GM21576 (cell line): ENCODE data around the gene SLC24A3.
A peak's percentile ranks its signal among the peaks of the same experiment; 100 is the strongest.

Experiments
- ATAC-seq: cut with Tn5 transposase; IDR thresholded peaks from one replicate; pipeline ENCODE4 v1.9.1; 2021; ENCODE audit warnings: mild to moderate bottlenecking, moderate library complexity; ENCODE audit not compliant: unreplicated experiment

SLC24A3 gene

GRCh38 chr20:19301142-19301541, 88.7 kb downstream of the SLC24A3 start:
- ATAC-seq, result no peak

- no peak for ATAC-seq
Measured at GRCh38 chr20:19301843-19302242, 89.4 kb downstream of the SLC24A3 start.

GRCh38 chr20:19302714-19303113, 90.3 kb downstream of the SLC24A3 start:
- no peak for ATAC-seq

- ATAC-seq, result no peak
Measured at GRCh38 chr20:19304389-19304788, 91.9 kb downstream of the SLC24A3 start.

GRCh38 chr20:19304886-19305415, 92.5 kb downstream of the SLC24A3 start:
- no peak for ATAC-seq

- ATAC-seq, result no peak
Measured at GRCh38 chr20:19308146-19308545, 95.7 kb downstream of the SLC24A3 start.

GRCh38 chr20:19310541-19310940, 98.1 kb downstream of the SLC24A3 start:
- ATAC-seq, result no peak

GRCh38 chr20:19313342-19314069, 101.1 kb downstream of the SLC24A3 start:
- no peak for ATAC-seq

GRCh38 chr20:19314621-19315020, 102.2 kb downstream of the SLC24A3 start:
- ATAC-seq, result no peak

- peak; percentile 66 for ATAC-seq
Measured at GRCh38 chr20:19317237-19318069, 105.0 kb downstream of the SLC24A3 start.

- no peak for ATAC-seq
Measured at GRCh38 chr20:19318610-19319009, 106.2 kb downstream of the SLC24A3 start.

GRCh38 chr20:19320005-19320404, 107.6 kb downstream of the SLC24A3 start:
- ATAC-seq, result no peak

- ATAC-seq, result no peak
Measured at GRCh38 chr20:19321176-19321575, 108.7 kb downstream of the SLC24A3 start.

- no peak for ATAC-seq
Measured at GRCh38 chr20:19322061-19322985, 109.9 kb downstream of the SLC24A3 start.

GRCh38 chr20:19327401-19327800, 115.0 kb downstream of the SLC24A3 start:
- no peak for ATAC-seq

GRCh38 chr20:19328676-19329075, 116.2 kb downstream of the SLC24A3 start:
- ATAC-seq, result no peak

- ATAC-seq, result no peak
Measured at GRCh38 chr20:19330038-19330437, 117.6 kb downstream of the SLC24A3 start.

GRCh38 chr20:19330731-19331130, 118.3 kb downstream of the SLC24A3 start:
- ATAC-seq, result no peak

- no peak for ATAC-seq
Measured at GRCh38 chr20:19333563-19333962, 121.1 kb downstream of the SLC24A3 start.

GRCh38 chr20:19335341-19335740, 122.9 kb downstream of the SLC24A3 start:
- ATAC-seq, result no peak

- ATAC-seq, result no peak
Measured at GRCh38 chr20:19335916-19336315, 123.5 kb downstream of the SLC24A3 start.
